Urinary bladder (tissue), 4 donors: ENCODE measurements around the gene DOK7. TPM values are rescaled to one million over a fixed set of nuclear protein-coding genes. Genes with fewer than 3 reads are reported as not detected.

Experiments
- DNase-seq: peaks from one replicate; pipeline ENCODE4 v3.0.0-alpha.2; 2015; ENCODE audit errors: extremely low spot score
- H3K27ac ChIP-seq: one replicate; pipeline ENCODE4 v1.5.1; 2013; ENCODE audit warnings: low read depth, mild to moderate bottlenecking, moderate library complexity
- H3K36me3 ChIP-seq: one replicate; pipeline ENCODE4 v1.6.1; 2013; ENCODE audit warnings: mild to moderate bottlenecking, moderate library complexity; ENCODE audit not compliant: insufficient read depth
- H3K4me1 ChIP-seq: one replicate; pipeline ENCODE4 v1.6.1; 2013; ENCODE audit warnings: mild to moderate bottlenecking, moderate library complexity; ENCODE audit not compliant: insufficient read depth
- H3K4me3 ChIP-seq: one replicate; pipeline ENCODE4 v1.5.1; 2013; ENCODE audit warnings: low read depth, low read length
- WGBS: extraction: QIAGEN DNeasy Blood & Tissue Kit; methylation state at CpG from one replicate; pipeline ENCODE4 v1.1.7; 2013; 5-methylcytosine and 5-hydroxymethylcytosine counted together
- polyA plus RNA-seq: library from polyadenylated mRNA; stranded (reverse); fragments of 200-250 nt; gene quantifications from one replicate; pipeline ENCODE4 v1.2.3, GENCODE V29; 2013
- total RNA-seq: library from RNA; depleted of rRNA; stranded (reverse); fragments of >200 nt; gene quantifications from one replicate; pipeline ENCODE4 v1.2.3, GENCODE V29; 2014
- donor health status: healthy with polysubstance abuse.
- donor health status: healthy.

DOK7 gene
- total and polyA plus RNA-seq, 2 donors: 0.96 to 2.2 TPM

DNA sequence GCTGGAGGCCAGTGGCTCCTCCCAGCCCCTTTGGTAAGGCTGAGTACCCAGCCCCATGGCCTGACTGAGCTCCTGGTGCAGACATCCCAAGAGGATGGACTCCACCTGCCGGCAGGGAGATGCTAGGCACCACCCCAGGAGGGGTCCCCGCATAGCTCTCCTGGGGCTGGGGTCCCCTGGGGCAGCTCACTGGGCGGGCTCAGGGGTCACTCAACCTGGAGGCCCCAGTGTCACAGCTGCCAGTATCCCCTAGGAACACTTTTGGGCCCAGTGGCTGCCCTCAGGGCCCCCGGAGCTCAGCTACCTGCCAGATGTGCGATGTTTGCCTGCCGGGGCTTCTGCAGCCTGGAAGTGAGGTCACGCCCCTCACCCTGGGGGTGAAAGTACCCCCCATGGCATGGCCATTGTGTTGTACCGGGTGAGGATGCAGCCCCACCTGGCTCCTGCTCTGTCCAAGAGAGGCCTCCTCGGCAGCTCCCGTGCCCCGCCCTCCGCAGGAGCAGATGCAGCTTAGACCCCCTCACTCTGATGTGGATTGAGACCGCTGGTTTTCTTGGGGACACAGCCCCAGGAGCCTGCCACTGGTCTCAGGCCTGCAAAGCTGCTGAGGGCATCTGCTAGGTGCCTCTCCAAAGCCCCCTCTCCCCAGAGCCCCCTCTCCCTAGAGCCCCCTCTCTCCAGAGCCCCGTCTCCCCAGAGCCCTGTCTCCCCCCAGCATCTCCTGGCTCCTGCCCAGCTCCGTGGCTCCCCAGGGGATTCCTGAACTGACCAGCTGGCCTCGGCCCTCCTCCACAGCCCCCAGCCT is 28.0 kb upstream of the DOK7 start:
- H3K36me3 ChIP-seq: peaks cover 3% of the 10 kb centered on the region
- 79% methylated on average over 16 of the region's 16 CpGs for WGBS
- no peaks in the 10 kb centered on the region for H3K4me1 ChIP-seq
- no peak overlapping the region for H3K4me3 ChIP-seq
- DNase-seq: no peak
- H3K27ac ChIP-seq: no peak overlapping the region

DNA sequence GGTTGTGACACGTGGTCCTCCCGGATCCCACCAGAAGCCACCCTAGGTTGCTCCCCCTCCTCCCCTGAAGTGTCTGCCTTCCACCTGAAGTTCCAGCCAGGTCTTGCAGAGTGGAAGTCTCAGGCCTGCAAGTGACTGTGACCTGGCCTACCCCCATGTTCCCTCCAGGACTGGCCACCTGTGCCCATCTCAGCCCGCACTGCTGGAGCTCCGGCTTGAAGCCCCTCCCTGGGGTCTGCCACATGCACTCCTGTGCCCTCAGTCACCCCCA is 27.5 kb upstream of the DOK7 start:
- DNase-seq: no peak
- H3K36me3 ChIP-seq: no peaks in the 10 kb centered on the region
- H3K4me1 ChIP-seq: no peaks in the 10 kb centered on the region
- WGBS: 83% methylated on average over 4 of the region's 4 CpGs
- H3K27ac ChIP-seq: no peak overlapping the region
- H3K4me3 ChIP-seq: no peak overlapping the region

DNA sequence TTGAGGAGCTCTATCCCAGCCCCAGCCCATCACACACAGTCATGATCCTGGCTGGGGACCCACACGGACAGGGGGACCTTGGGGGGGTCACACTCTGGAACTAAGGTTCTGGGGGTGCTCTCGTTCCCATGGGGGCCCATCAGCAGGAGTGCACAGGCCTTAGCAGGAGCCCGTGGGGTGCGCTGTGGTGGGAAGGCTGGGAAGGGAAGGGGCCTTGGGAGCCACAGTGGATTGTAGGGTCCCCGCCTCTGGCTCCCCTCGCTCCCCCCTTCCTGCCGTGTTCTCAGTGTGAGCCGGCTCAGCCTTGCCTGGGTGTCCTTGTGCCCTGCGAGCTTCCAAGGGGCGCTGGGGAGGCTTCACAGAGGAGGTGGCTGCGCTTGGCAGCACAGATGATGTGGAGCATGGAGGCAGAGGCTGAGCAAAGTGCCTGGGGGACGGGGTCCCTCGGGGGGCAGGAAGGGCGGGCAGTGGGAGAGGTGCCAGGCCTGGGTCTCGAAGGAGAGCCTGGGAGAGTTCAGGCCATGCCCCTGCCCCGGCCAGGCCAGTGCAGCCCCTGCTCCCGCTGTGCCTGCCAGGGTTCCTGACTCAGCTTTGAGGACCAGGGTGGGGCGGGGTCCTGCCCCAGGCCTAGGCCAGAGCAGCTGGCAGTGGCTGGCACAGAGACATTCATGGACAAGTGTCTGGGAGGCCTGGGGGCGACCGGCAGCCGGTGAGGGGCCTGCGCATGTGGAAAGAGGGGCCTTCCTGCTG is 26.9 kb upstream of the DOK7 start:
- Histone ChIP-seq H3K36me3 (no peaks in the 10 kb centered on the region), H3K27ac (peak overlapping the region; percentile 26), H3K4me3 (no peak overlapping the region), H3K4me1 (no peaks in the 10 kb centered on the region)
- 82% methylated on average over 22 of the region's 22 CpGs for WGBS
- no peak for DNase-seq

DNA sequence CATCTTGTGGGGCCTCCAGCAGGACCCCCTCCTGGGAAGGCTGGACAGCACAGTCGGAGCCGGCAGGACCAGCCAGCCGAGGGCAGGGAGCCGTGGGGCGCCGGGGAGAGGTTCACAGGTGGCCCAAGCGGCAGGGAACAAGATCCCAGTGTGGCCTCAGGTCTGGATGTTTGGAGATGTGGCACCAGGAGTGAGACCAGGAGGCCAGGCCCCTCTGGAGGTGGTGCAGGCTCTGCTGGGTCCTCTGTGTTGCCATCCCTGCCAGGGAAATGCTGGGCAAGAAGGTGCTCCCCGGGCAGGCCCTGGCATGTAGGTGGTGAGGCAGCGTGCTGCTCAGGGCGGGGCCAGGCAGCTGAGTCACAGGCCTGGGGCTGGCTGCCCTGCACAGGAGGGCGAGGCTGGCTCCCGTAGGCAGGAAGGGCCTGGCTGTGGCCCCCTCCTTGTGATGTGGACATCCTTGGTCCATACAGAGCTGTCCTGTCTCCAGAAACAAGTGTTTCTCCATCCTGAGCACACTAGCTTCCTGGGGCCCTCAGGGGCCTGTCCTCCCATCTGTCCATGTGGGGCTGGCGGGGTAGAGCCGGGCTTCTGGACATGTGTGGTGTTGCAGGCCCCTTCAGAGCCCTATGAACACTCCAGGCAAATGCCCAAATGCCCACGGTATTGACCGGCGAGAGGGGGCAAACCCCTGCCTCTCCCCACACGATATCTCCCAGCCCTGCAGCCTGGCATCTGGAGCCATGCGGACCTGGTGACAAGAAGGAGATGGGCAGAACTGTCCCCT is 26.1 kb upstream of the DOK7 start:
- no peaks in the 10 kb centered on the region for H3K36me3 ChIP-seq
- 82% methylated on average over 19 of the region's 19 CpGs for WGBS
- no peak overlapping the region for H3K4me3 ChIP-seq
- H3K27ac ChIP-seq: peak overlapping the region; percentile 26
- H3K4me1 ChIP-seq: no peaks in the 10 kb centered on the region
- peak; percentile 58 for DNase-seq

DNA sequence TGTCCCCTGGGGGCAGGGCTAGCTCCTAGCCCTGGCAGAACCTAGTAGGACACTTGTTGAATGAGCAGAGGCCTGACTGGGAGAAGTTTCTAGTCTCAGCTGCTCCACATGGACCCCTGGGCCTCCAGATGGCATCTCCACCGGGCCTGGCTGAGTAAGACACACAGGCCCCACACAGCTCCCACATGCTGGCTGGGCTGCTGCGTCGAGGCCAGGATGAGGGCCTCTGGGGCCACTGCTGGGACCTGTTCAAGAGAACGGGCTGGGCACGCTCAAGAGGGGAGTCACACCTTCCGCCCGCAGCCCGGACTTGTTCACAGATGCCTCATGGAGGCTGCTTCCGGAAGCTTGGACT is 25.5 kb upstream of the DOK7 start:
- 84% methylated on average over 9 of the region's 9 CpGs for WGBS
- no peak overlapping the region for H3K4me3 ChIP-seq
- H3K36me3 ChIP-seq: no peaks in the 10 kb centered on the region
- no peak overlapping the region for H3K27ac ChIP-seq
- no peak for DNase-seq
- H3K4me1 ChIP-seq: no peaks in the 10 kb centered on the region

DNA sequence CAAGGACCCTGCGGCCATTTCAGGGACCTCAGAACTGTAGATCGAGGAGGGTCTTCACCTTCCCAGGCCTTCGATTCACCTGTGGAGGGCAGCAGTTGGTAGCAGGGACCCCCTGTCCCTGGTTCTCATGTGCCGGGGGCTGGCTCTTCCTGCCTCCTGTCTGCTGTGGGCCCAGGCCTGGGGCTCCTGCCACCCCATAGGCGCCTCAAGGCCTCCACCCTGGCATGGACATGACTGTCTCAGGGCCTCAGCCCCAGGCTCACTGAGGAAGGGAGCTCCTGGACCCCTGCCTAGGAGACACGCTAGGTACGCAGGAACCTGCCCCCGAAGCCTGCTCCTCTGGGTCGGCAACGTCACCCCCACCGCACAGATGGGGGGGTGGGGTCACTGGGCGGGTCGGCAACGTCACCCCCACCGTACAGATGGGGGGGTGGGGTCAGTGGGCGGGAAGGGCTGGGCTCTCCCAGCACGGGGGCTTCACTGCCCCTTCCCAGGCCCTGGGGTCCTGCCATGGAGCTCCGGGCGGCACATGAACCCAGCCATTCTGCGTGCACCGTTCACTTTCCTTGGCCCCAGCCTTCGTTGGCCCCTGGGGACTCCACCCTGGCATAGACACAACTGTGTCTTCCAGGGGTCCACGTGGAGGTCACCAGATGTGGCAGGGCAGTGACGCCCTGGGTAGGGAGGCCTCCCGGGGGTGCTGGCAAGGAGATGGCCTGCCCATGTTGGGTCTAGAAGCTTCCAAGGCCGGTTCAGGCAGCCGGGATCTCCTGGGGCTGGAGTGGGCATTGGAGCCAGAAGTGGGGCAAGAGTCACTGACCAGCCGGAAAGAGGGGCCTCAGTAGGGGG is 24.9 kb upstream of the DOK7 start:
- Histone ChIP-seq H3K27ac (no peak overlapping the region), H3K36me3 (no peaks in the 10 kb centered on the region), H3K4me1 (no peaks in the 10 kb centered on the region), H3K4me3 (no peak overlapping the region)
- no peak for DNase-seq
- WGBS: 74% methylated on average over 28 of the region's 28 CpGs

DNA sequence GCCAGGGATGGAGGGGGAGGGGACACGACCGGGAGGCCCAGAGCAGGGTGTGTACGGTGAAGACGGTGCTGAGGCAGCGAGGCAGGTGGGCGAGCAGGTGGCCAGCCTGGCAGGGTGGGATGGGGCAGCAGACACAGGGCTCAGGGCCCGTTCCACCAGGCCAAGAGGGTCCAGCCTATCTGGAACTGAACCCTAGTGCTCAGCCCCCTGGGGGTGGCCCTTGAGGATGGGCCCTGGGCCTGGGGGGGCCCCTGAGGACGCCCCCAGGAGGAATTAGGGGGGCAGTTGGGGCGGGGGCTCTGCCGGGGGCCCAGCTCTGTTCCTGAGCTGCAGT is 24.3 kb upstream of the DOK7 start:
- Histone ChIP-seq H3K4me1 (no peaks in the 10 kb centered on the region), H3K27ac (no peak overlapping the region), H3K36me3 (no peaks in the 10 kb centered on the region), H3K4me3 (no peak overlapping the region)
- 74% methylated on average over 10 of the region's 10 CpGs for WGBS
- no peak for DNase-seq

DNA sequence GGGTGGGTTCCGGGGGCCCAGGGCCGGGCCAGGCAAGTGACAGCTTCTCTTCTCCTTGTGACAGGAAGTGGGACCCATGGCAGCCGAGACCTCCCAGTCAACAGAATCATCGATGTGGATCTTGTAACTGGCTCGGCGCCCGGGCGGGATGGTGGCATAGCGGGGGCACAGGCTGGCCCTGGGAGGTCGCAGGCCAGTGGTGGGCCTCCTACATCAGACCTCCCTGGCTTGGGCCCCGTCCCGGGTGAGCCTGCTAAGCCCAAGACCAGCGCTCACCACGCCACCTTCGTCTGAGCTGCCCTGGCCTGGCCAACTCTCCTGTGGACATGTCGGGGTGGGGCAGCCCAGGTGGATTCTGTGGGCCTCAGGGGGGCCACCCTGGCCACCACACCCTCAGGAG is 23.7 kb upstream of the DOK7 start:
- no peak for DNase-seq
- WGBS: 81% methylated on average over 16 of the region's 16 CpGs
- Histone ChIP-seq H3K27ac (no peak overlapping the region), H3K4me3 (no peak overlapping the region), H3K4me1 (no peaks in the 10 kb centered on the region), H3K36me3 (no peaks in the 10 kb centered on the region)

DNA sequence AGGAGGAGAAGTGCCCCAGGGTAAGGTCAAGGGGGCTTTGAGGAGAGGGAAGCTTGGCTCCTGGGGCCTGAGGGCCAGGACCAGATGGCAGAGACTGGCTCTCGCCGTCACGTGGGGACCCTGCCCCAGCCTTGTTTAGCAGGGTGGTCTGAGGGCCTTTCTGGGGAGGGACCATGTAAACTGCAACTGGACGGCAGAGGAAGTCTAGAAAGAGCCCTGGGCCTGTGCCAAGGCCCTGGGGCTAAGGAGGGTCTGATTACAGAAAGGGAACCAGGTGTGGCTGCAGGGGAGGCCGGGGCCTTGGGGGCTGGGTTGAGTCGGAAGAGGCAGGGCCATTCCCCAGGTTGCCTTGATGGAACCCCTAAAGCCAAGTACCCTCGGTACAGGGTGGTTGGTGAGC is 23.1 kb upstream of the DOK7 start:
- Histone ChIP-seq H3K36me3 (no peaks in the 10 kb centered on the region), H3K27ac (no peak overlapping the region), H3K4me3 (no peak overlapping the region), H3K4me1 (no peaks in the 10 kb centered on the region)
- 52% methylated on average over 7 of the region's 7 CpGs for WGBS
- no peak for DNase-seq

DNA sequence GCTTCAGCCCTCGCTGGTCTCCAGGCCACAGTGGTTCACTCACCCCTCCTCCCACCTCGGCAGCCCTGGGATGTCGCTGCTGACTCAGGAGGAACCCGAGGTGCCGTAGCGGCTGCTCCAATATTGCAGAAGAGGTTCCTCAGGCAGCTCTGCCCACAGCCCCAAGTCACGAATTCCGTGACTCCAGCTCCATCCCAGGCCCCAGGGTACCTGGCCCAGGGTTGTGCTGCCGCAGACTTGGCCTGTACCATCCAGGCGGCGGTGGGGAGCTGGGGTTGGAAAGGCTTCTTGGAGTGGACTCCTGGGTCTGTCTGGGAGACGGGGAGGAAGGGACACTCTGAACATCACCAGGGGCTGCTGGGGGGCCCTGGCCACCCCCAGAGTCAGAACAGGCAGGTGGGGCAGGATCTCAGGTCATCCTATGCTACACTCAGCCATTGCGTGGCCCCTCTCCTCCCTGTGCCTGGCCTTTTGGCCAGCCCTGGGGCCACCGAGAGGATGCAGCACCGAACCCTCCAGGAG is 22.1 kb upstream of the DOK7 start:
- Histone ChIP-seq H3K27ac (no peak overlapping the region), H3K36me3 (no peaks in the 10 kb centered on the region), H3K4me1 (no peaks in the 10 kb centered on the region), H3K4me3 (no peak overlapping the region)
- DNase-seq: no peak
- 68% methylated on average over 15 of the region's 15 CpGs for WGBS

DNA sequence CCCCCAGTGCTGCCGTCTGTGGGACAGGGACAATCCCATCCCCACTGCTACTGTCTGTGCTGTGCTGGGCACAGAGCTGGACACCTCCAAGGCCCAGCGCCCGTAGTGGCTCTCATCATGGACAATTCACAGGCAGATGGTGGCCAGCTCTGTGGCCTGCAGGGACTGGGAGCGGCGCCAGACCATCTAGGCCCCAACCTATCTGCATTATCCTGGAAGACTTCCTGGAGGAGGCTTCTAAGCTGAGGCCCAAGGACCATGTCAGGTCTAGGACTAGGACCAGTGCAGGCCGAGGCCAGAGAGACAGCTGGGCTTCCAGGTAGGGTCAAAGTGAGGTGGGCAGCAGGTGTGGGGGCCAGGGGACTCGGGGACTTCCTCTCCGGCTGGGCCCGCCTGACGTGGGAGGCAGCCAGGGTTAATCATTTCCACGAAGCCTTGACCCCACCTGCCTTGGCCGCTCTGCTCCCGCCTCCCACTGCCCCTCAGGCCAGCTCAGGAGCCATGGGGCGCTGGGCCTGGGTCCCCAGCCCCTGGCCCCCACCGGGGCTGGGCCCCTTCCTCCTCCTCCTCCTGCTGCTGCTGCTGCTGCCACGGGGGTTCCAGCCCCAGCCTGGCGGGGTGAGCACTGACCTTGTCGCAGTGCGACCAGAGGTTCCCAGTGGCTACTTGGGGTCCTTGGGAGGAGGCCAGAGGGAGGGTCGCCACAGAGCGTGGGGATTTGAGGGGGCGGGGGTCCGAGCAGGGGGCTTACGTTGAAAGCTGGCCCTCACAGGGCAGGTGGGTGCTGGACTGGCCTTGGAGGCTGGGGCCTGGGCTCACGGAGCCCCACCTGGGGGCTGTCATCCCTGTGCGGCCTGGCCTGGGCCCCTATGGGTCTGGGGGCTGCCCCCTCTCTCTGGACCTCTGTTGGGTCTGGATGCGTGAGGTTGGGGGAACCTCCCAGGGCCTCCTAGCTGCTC is 21.3 kb upstream of the DOK7 start, which contains the start of gene HGFAC:
HGFAC (plus strand) TSS at position 468 of the 959 bp plus-strand sequence; CDS start at position 502, 34 bp downstream.
- no peak for DNase-seq
- no peak within 1 kb of the TSS for H3K4me3 ChIP-seq
- no peaks in the 10 kb centered on the region for H3K36me3 ChIP-seq
- no peaks in the 10 kb centered on the region for H3K4me1 ChIP-seq
- WGBS: 84% methylated on average over 27 of the region's 27 CpGs
- H3K27ac ChIP-seq: no peak within 1 kb of the TSS

DNA sequence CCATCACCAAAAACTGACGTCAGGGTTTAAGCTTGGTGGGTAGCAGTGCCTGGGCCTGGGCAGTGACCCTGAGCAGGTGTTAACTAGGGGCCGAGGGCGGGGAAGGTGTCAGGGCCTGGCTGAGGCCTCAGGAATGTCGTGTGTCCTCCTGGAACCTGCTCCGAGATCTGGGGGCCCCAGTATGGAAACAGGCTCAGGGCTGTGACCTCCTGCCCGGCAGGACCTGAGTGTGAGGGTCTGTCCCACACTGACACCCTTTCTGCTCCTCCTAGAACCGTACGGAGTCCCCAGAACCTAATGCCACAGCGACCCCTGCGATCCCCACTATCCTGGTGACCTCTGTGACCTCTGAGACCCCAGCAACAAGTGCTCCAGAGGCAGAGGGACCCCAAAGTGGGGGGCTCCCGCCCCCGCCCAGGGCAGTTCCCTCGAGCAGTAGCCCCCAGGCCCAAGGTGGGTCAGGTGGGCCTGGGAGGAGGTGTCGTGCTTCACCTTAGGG is 20.6 kb upstream of the DOK7 start:
- WGBS: 80% methylated on average over 14 of the region's 14 CpGs
- DNase-seq: no peak
- no peaks in the 10 kb centered on the region for H3K36me3 ChIP-seq
- H3K4me3 ChIP-seq: no peak overlapping the region
- no peak overlapping the region for H3K27ac ChIP-seq
- H3K4me1 ChIP-seq: no peaks in the 10 kb centered on the region
